ENCODE measurements around the gene LAMTOR5.

DNA sequence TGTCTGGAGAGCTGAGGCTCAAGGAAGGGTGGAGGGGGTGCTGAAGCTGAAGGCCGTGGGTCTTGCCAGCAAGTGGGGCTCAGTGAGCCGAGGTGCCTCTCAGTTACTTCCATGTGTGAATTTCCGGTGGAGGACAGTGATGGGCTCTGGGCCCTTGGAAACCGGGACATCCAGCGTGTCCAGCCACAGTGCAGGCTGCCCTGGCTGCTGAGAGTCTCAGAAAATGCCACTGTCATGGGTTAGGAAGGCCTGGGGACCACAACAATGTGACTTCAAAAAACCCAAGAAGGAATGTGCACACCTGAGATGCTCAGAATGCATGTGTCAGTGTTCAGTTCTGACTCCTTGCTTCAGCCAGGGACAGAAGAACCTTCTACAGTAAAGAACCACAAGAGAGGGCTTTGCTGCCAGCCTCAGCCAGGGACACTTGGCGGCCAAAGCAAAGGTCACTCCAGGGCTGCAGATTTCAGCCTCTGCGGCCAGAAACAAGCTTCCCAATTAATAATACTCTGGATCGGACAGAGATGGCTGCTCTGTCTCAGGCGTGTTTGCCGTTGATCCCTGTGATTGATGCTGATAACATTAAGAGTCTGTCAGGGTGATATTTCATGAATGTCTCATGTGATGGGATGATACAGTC, 12.6 kb upstream of the LAMTOR5 start:
- TF ChIP-seq, protein P1, sequence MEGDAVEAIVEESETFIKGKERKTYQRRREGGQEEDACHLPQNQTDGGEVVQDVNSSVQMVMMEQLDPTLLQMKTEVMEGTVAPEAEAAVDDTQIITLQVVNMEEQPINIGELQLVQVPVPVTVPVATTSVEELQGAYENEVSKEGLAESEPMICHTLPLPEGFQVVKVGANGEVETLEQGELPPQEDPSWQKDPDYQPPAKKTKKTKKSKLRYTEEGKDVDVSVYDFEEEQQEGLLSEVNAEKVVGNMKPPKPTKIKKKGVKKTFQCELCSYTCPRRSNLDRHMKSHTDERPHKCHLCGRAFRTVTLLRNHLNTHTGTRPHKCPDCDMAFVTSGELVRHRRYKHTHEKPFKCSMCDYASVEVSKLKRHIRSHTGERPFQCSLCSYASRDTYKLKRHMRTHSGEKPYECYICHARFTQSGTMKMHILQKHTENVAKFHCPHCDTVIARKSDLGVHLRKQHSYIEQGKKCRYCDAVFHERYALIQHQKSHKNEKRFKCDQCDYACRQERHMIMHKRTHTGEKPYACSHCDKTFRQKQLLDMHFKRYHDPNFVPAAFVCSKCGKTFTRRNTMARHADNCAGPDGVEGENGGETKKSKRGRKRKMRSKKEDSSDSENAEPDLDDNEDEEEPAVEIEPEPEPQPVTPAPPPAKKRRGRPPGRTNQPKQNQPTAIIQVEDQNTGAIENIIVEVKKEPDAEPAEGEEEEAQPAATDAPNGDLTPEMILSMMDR (conservative IDR thresholded peaks at IDR 0.05; ENCODE audit: low read length), result no peak
- no peak for TF ChIP-seq EZH2phosphoT487 (IDR thresholded peaks at IDR 0.05; ENCODE audit: borderline replicate concordance, low read depth, low read length)
